ENCODE results near the gene PNMA8B.

PNMA8B gene

DNA sequence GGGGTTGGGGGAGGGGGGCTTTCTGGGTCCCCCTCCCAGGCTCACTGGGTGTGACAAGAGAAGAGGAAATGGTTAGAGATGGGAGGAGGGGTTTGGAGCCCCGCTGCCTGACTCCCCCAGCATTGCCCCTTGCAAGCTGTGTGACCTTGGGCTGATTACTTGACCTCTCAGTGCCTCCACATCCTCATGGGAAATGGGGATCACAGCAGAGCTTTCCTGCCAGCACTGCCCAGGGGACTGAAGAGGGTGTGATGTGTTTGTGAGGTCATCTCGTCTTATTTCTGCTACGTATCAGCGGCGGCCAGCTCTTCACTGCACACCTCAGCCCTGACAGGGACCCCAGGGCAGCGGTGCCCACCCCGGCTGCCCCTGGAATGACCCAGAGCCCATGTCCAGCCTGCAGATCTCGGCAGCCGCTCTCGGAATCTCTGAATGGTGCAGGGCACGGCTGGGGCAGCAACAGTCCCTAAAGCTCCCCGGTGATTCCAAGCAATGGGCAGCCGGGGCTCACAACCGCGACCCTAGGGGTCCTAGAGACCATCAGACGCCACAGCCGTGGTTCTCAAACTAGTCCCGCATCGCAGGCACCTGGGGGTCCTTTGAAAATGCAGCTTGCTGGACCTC lies 8.4 kb downstream of the PNMA8B start:
- Mint-ChIP-seq H3K9me3 (no peaks in the 10 kb centered on the region), H3K4me3 (no peak overlapping the region), H3K27ac (no peak overlapping the region), H3K4me1 (peaks cover 16% of the 10 kb centered on the region), H3K36me3 (no peaks in the 10 kb centered on the region), H3K27me3 (peaks cover 87% of the 10 kb centered on the region)
- CTCF ChIA-PET, result interaction anchor here (0.9 to 2.7 kb wide), 6 partner anchors 26 to 207 kb away, joined by 3 to 30 read pairs (median 10); no protein-coding TSS in a partner anchor
- no peak for DNase-seq

DNA sequence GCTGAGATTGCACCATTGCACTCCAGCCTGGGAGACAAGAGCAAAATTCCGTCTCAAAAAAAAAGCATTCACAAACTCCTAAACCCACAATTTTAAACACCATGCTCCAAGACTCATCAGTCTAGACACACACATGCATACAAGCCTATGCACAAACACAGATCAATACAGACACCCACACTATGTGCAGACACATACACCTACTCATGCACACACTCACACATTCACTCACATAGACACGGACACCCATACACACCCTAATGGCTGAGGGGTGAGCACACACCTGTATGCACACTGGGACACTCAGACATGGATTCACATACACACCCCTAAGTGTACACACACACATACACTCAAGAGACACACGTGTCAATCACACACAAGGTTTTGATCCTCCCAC lies 9.3 kb downstream of the PNMA8B start:
- Mint-ChIP-seq H3K4me1 (peaks cover 14% of the 10 kb centered on the region), H3K4me3 (no peak overlapping the region), H3K27me3 (peaks cover 85% of the 10 kb centered on the region), H3K36me3 (no peaks in the 10 kb centered on the region), H3K9me3 (no peaks in the 10 kb centered on the region), H3K27ac (no peak overlapping the region)
- DNase-seq, result no peak
- CTCF ChIA-PET, result interaction anchor here (0.9 kb wide), 1 partner anchor 8 kb away, joined by 3 read pairs; no protein-coding TSS in a partner anchor

DNA sequence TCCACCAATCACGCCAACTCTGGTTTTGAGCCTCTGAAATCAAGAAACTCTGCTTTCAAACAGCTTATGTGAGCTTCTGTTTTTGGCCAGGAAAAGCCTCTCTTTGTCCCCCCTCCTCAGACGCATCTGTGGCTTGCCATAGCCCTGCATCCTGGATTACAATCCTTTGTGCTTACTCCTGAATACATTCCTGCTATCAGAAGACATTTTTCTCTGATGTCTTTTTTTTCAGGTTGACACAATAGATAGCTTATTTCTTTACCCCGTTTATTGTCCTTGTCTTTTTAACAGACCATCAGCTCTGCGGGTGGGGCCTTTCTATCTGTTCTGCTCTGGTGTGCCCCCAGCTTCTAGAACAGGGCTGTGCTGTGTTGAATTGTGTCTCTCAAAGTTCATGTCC lies 11.0 kb downstream of the PNMA8B start:
- Mint-ChIP-seq H3K36me3 (no peaks in the 10 kb centered on the region), H3K9me3 (no peaks in the 10 kb centered on the region), H3K4me1 (peaks cover 11% of the 10 kb centered on the region), H3K4me3 (no peak overlapping the region), H3K27me3 (peaks cover 75% of the 10 kb centered on the region), H3K27ac (no peak overlapping the region)
- CTCF ChIA-PET, result interaction anchor here (0.6 to 2.3 kb wide), 4 partner anchors 17 to 204 kb away, joined by 3 to 9 read pairs (median 4); no protein-coding TSS in a partner anchor
- DNase-seq, result no peak

DNA sequence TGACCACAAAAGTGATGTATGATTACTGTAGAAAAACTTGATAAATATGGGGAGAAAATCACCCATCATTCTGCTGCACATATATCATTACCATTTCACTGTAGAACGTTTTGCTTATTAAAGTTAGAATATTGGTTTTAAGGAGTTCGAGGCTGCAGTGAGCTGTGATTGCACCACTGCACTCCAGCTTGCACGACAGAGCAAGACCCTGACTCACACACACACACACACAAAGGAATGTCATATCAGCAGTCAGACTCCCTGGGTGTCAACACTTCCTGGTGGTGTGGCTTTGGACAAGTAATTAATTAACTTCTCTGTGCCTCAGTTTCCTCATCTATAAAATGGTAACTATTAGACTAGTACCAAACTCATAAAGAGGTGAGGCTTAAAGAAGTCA lies 13.0 kb downstream of the PNMA8B start:
- Mint-ChIP-seq H3K4me3 (no peak overlapping the region), H3K27ac (no peak overlapping the region), H3K27me3 (peaks cover 68% of the 10 kb centered on the region), H3K9me3 (no peaks in the 10 kb centered on the region), H3K4me1 (no peaks in the 10 kb centered on the region), H3K36me3 (no peaks in the 10 kb centered on the region)
- no peak for DNase-seq
- CTCF ChIA-PET, result interaction anchor here (1.3 kb wide), 1 partner anchor 87 kb away, joined by 5 read pairs; no protein-coding TSS in a partner anchor

DNA sequence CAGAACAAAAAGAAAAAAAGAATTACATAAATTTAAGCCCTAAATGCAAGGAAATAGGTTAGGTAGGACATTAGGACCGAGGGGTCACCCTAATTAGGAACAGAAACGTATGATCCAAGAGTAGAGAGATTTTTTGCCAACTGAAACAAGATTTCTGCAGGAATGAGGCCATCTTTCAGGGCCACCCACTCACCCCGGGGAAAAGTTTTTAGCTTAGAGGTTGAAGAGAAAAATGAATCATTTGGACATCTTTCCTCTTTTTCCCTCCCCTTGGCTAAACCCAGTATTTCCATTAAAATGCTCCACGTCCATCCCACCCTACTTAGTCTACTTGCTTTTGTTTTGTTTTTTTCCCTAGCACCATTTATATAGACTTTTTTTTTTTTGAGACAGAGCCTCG lies 13.7 kb downstream of the PNMA8B start:
- H3K27me3 Mint-ChIP-seq, result peaks cover 68% of the 10 kb centered on the region
- DNase-seq, result no peak
- CTCF ChIA-PET, result interaction anchor here (0.6 kb wide), 1 partner anchor 290 kb away, joined by 3 read pairs; no protein-coding TSS in a partner anchor

DNA sequence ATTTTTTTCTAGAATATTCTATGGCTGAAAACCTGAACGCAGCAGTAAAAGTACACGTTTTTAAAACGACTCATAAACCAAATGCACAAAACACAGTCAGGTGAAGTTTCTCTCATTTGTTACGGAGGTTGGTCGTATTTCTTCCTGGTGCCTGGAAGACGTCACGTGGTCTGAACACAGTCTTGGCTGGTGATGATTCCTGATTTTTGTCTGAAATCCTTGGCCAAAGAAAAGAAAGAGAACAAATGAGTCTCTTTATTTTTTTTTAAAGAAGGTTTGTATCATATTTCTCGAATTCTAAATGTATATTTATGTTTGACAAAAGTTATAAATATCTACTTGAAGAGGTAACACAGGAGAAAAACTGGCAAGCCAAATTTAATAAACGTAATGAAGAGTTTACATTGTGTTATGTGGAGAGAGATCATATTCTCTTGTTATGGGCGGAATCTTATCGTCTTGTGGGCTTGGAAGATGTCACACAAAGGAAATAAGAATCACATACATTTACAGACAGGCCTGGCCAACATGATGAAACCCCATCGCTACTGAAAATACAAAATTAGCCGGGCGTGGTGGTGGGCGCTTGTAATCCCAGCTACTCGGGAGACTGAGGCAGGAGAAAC lies 14.3 kb downstream of the PNMA8B start:
- no peak for DNase-seq
- Mint-ChIP-seq H3K27me3 (peaks cover 62% of the 10 kb centered on the region), H3K9me3 (no peaks in the 10 kb centered on the region), H3K4me1 (no peaks in the 10 kb centered on the region), H3K27ac (no peak overlapping the region), H3K36me3 (no peaks in the 10 kb centered on the region), H3K4me3 (no peak overlapping the region)
- CTCF ChIA-PET, result interaction anchor here (0.6 kb wide), 1 partner anchor 290 kb away, joined by 3 read pairs; no protein-coding TSS in a partner anchor

More for the DNA sequence above, 13.7 kb downstream of the PNMA8B start:
- no peaks in the 10 kb centered on the region for H3K9me3 Mint-ChIP-seq
- H3K4me1 Mint-ChIP-seq, result no peaks in the 10 kb centered on the region
- no peak overlapping the region for H3K27ac Mint-ChIP-seq
- no peaks in the 10 kb centered on the region for H3K36me3 Mint-ChIP-seq
- no peak overlapping the region for H3K4me3 Mint-ChIP-seq

DNA sequence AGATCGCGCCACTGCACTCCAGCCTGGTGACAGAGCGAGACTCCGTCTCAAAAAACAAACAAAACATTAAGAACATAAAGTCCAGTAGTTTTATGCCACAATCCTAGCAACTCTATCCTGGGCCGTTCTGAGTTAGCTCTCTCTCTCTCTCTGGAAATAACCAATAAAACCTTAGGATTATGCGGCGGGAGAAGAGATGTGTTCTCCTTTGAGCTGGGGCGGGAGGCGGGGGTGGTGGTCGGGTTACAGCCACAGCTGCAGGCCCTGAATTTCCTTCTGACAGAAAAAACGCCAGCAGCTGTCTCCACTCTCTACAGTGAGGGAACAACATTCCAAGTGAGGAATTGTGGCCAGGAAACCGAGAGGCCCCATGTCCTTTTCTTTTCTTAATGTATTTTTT lies 15.3 kb downstream of the PNMA8B start:
- Mint-ChIP-seq H3K27me3 (peaks cover 56% of the 10 kb centered on the region), H3K36me3 (no peaks in the 10 kb centered on the region), H3K4me1 (no peaks in the 10 kb centered on the region), H3K9me3 (no peaks in the 10 kb centered on the region), H3K4me3 (no peak overlapping the region), H3K27ac (no peak overlapping the region)
- CTCF ChIA-PET, result no interaction called here
- no peak for DNase-seq

- no peaks in the 10 kb centered on the region for H3K4me1 Mint-ChIP-seq
- no peaks in the 10 kb centered on the region for H3K36me3 Mint-ChIP-seq
- CTCF ChIA-PET, result interaction anchor here (0.6 kb wide), 1 partner anchor 8 kb away, joined by 3 read pairs; no protein-coding TSS in a partner anchor
- H3K9me3 Mint-ChIP-seq, result no peaks in the 10 kb centered on the region
- H3K4me3 Mint-ChIP-seq, result no peak overlapping the region
- DNase-seq, result no peak
- peaks cover 58% of the 10 kb centered on the region for H3K27me3 Mint-ChIP-seq
- H3K27ac Mint-ChIP-seq, result no peak overlapping the region
These were observed 17.2 kb downstream of the PNMA8B start for GRCh38 chr19:46478356-46478986.

DNA sequence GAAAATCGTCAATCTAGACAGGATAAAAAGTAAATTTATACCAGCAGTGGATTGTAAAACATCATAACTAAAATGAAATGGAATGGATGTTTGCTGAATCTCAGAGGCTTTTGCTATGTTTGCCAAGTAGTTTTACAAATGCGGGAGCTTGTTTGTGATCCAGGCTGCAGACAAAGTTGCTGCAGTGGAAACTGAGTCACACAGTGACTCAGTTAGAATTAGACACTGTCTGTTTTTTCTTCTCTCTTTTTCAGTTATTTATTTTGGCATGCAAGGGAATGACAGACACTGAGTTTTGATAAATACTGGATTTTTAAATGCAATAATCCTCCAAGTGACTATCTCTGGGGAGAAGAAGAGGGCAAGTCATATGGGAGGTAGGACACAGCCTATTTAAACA lies 19.7 kb downstream of the PNMA8B start:
- DNase-seq, result no peak
- no peak overlapping the region for H3K27ac Mint-ChIP-seq
- no peaks in the 10 kb centered on the region for H3K9me3 Mint-ChIP-seq
- H3K36me3 Mint-ChIP-seq, result no peaks in the 10 kb centered on the region
- H3K27me3 Mint-ChIP-seq, result peaks cover 69% of the 10 kb centered on the region
- H3K4me3 Mint-ChIP-seq, result no peak overlapping the region
- CTCF ChIA-PET, result interaction anchor here (0.6 kb wide), 1 partner anchor 23 kb away, joined by 5 read pairs; no protein-coding TSS in a partner anchor
- H3K4me1 Mint-ChIP-seq, result peaks cover 5% of the 10 kb centered on the region

DNA sequence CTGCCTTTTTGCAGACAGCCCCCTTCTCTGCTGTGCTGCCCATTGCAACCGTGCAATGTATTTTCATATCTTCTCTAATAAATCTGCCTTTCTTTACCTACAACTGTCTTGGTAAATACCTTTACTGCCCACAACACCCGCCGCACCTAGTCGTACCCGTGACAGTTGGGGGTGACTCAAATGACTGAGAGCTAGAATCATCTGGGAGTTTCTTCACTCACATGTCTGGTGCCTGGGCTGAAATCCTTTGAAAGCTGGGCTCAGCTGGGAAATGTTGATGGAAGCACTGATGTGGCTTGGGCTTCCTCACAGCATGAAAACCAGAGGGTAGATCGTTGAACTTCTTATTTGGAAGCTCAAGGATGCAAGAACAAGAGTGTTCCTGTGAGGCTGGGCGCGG lies 21.5 kb downstream of the PNMA8B start:
- H3K27me3 Mint-ChIP-seq, result peaks cover 75% of the 10 kb centered on the region
- no peak for DNase-seq
- no peak overlapping the region for H3K27ac Mint-ChIP-seq
- no peaks in the 10 kb centered on the region for H3K9me3 Mint-ChIP-seq
- H3K4me3 Mint-ChIP-seq, result no peak overlapping the region
- H3K4me1 Mint-ChIP-seq, result peaks cover 5% of the 10 kb centered on the region
- H3K36me3 Mint-ChIP-seq, result no peaks in the 10 kb centered on the region
- CTCF ChIA-PET, result interaction anchor here (1.1 kb wide), 1 partner anchor 398 kb away, joined by 3 read pairs; no protein-coding TSS in a partner anchor

DNA sequence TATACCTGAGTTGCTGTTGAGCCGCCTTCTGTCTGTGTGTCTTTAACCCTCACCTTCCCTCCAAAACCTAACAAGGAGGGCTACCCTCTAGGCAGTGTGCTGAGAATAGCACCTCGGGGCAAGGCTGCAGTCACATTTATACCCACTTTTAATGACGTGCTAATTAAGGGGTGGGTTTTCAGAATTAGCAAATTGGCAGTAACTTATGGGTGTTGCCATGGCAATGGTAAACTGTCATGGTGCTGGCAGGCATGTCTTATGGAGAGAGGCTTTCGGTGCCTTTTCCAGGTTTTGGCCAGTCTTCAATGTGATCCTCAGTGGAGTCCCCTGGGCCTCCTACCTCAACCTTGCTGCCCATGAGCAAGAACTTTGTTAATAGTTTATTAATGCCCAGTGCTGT lies 23.1 kb downstream of the PNMA8B start:
- no peaks in the 10 kb centered on the region for H3K36me3 Mint-ChIP-seq
- H3K27ac Mint-ChIP-seq, result no peak overlapping the region
- CTCF ChIA-PET, result interaction anchor here (0.7 kb wide), 1 partner anchor 191 kb away, joined by 3 read pairs; no protein-coding TSS in a partner anchor
- peaks cover 76% of the 10 kb centered on the region for H3K27me3 Mint-ChIP-seq
- no peak overlapping the region for H3K4me3 Mint-ChIP-seq
- peaks cover 5% of the 10 kb centered on the region for H3K4me1 Mint-ChIP-seq
- no peaks in the 10 kb centered on the region for H3K9me3 Mint-ChIP-seq
- DNase-seq, result no peak

DNA sequence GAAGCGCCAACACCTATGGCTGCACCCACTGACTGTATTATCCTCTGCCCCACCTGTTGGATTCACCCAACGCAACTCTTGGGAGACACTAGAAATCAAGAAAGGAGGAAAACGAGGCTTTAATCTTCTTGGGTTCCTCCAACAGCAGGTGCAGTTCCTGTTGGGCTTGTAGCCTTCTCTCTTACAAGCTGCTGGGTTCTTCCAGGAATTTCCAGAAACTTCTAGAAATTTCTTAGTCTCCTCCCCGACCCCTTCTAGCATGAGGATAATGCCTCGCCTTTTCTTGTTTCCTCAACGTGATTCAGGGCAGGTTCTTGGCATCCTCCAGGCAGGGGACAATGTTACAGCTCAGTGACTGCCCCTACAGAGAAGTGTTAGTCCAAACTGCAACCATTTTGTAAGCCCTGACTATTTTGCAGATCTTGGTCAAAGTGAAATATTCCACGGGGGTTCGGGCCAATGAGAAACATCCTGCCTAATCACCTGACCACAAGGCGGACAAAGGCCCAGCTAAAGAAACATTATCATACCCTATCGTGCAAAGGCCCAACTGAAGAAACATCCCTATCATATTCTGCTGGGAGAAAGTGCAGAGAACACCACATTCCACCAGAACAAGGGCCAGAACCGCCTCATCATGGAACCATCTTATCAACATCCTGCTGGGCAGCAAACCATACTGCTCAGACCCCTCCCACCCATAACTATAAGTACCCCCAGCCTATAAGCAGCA lies 23.7 kb downstream of the PNMA8B start:
- Mint-ChIP-seq H3K36me3 (no peaks in the 10 kb centered on the region), H3K27ac (no peak overlapping the region), H3K9me3 (no peaks in the 10 kb centered on the region), H3K4me3 (no peak overlapping the region), H3K27me3 (peaks cover 72% of the 10 kb centered on the region), H3K4me1 (peaks cover 5% of the 10 kb centered on the region)
- CTCF ChIA-PET, result no interaction called here
- DNase-seq, result no peak

- H3K27ac Mint-ChIP-seq, result no peak within 1 kb of the TSS
- DNase-seq, result no peak
- H3K9me3 Mint-ChIP-seq, result no peaks in the 10 kb centered on the region
- CTCF ChIA-PET, result no interaction called here
- H3K4me1 Mint-ChIP-seq, result peaks cover 5% of the 10 kb centered on the region
- no peaks in the 10 kb centered on the region for H3K36me3 Mint-ChIP-seq
- H3K27me3 Mint-ChIP-seq, result peaks cover 72% of the 10 kb centered on the region
- H3K4me3 Mint-ChIP-seq, result no peak within 1 kb of the TSS
These were observed 24.4 kb downstream of the PNMA8B start, which contains the start of gene PNMA8A for GRCh38 chr19:46471116-46471733. PNMA8A (minus strand) TSS chr19:46471563; CDS start chr19:46471035, 528 bp downstream.

All from activated naive CD4-positive, alpha-beta T cell treated with anti-CD3 and anti-CD28 coated beads, Interleukin-2, amount 10 ng/mL, durations not matched to agents 7 days and 5 days (primary cell).